GM12874 (cell line): ENCODE measurements around the gene TCOF1.

Experiments used
- CTCF ChIP-seq: IDR thresholded peaks from 2 replicates; pipeline ENCODE4 v1.5.1; 2011; ENCODE audit warnings: low read depth, mild to moderate bottlenecking, control low read depth, low read length, moderate library complexity; ENCODE audit not compliant: insufficient read depth

The TCOF1 gene

GRCh38 chr5:150320044-150320613, 37.4 kb upstream of the TCOF1 start:
- TF ChIP-seq CTCF, result no peak

DNA sequence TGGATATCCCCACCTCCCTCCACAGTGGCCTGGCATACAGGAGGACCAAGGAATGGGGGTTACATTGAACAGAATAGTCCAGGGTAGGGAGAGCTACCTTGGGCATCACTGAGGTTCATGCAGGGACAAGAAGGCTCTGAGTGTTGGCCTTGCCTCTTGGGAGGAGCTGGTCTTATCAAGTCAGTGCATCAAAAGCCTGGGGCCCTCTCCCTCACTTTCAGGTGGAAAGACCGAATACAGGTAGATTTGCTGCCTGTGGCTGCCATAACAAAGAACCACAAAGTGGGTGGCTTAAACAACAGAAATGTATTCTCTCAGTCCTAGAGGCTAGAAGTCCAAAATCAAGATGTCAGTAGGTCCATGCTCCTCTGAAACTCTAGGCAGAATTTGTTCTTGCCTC, 36.3 kb upstream of the TCOF1 start:
- TF ChIP-seq CTCF, result no peak

DNA sequence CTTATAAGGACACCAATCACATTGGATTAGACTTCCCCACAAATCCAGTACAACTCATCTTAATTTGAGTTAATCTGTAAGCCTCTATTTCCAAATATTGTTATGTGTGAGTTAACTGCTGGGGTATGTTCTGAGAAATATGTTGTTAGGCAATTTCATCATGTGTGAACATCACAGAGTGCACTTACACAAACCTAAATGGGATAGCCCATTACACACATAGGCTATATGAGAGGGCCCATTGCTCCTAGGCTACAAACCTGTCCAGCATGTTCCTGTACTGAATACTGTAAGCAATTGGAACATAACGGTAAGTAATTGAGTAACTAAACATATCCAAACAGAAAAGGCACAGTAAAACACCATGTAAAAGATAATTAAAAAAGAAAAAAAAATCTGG, 35.7 kb upstream of the TCOF1 start:
- no peak for TF ChIP-seq CTCF

GRCh38 chr5:150322202-150322601, 35.3 kb upstream of the TCOF1 start:
- TF ChIP-seq CTCF, result no peak

GRCh38 chr5:150323092-150323491, 34.4 kb upstream of the TCOF1 start:
- TF ChIP-seq CTCF, result no peak

GRCh38 chr5:150323819-150324218, 33.7 kb upstream of the TCOF1 start:
- TF ChIP-seq CTCF, result no peak

DNA sequence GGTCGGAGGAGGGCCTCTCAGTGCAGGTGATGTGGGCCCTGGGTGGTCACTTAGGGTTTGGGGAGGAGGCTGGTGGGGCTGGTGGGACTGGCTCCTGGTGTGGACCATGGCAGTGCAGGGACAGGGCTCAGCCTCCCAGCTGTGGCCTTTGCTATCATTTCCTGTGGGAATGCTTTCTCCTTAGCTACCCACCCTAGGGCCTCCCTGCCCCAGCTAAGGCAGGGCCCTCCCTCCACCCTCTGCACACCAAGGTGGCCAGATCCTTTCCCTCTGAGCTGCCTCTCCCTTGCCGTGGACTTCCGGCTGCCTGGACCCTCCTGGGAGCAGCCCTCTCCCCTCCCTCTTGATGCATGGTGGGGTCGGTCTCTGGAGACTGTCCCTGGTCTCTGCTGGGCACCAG, 32.1 kb upstream of the TCOF1 start:
- no peak for TF ChIP-seq CTCF
